LNCAP (cell line): ENCODE results near the gene NSUN3.
A peak's percentile ranks its signal among the peaks of the same experiment; 100 is the strongest.

Source experiments
- CTCF ChIP-seq: fragments of 450-650 bp; IDR thresholded peaks from 2 replicates; pipeline ENCODE4 v1.5.1; 2017; ENCODE audit warnings: mild to moderate bottlenecking

Gene NSUN3

GRCh38 chr3:94095111-94095510 lies 32.2 kb downstream of the NSUN3 start:
- TF ChIP-seq CTCF = no peak

GRCh38 chr3:94098452-94098851 lies 35.6 kb downstream of the NSUN3 start:
- no peak for TF ChIP-seq CTCF

- TF ChIP-seq CTCF = no peak
Observed at GRCh38 chr3:94099311-94099710, 36.5 kb downstream of the NSUN3 start.

GRCh38 chr3:94101860-94102259 lies 39.0 kb downstream of the NSUN3 start:
- TF ChIP-seq CTCF = peak; percentile 32; the same call in 1 of the 2 replicates

GRCh38 chr3:94106268-94106667 lies 43.4 kb downstream of the NSUN3 start:
- no peak for TF ChIP-seq CTCF

- TF ChIP-seq CTCF = no peak
Observed at GRCh38 chr3:94110854-94111253, 48.0 kb downstream of the NSUN3 start.

- TF ChIP-seq CTCF = no peak
Observed at GRCh38 chr3:94114666-94115065, 51.8 kb downstream of the NSUN3 start.

- peak; percentile 59 for TF ChIP-seq CTCF
Observed at GRCh38 chr3:94115482-94115881, 52.6 kb downstream of the NSUN3 start.
